ENCODE data around the gene TRMT112.
A peak's percentile ranks its signal among the peaks of the same experiment; 100 is the strongest.

DNA sequence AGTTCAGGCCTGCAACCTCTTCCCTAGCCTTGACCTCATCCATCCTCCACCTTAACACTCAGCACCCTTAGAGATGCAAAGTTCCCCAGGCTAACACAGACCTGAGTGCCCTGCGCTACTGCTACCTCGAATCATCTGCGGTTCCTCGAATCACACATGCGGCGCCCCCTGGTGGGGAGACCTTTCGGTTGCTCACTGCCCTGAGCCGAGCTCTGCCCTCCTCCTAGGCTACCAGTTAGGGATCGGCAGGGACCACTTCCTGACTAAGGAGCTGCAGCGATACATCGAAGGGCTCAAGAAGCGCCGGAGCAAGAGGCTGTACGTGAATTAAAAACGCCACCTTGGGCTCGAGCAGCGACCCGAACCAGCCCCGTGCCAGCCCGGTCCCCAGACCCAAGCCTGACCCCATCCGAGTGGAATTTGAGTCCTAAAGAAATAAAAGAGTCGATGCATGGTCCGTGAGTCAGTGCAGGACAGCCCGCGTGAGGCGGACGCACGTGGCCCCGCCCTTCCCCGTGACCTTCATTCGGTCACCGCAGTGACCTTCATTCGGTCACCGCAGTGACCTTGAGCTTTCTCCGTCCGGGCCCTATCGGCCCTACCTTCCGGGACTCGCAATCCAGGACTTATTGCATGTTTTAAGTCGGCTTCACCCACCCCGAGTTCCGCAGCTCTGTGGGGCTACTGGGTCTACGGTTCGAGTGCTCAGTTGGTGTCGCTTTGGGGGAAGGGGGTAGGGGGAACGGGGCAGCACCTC is 12.9 kb downstream of the TRMT112 start:
- TF ChIP-seq POLR2A (IDR thresholded peaks at IDR 0.05; ENCODE audit: low read depth, low read length), result peak; percentile 65; the same call in 1 of the 2 replicates
- TF ChIP-seq TAF1 (IDR thresholded peaks at IDR 0.05; ENCODE audit: borderline replicate concordance, low read depth, low read length), result 0 out of 2 replicates have a peak, but pooled peaks have one; percentile 37
